GM19468 (cell line): ENCODE results near the gene UBE2B.

Experiments used
- ATAC-seq: cut with Tn5 transposase; IDR thresholded peaks from one replicate; pipeline ENCODE4 v1.9.1; 2021; ENCODE audit warnings: mild to moderate bottlenecking, moderate library complexity, moderate number of reproducible peaks; ENCODE audit not compliant: unreplicated experiment; ENCODE audit errors: extremely low read depth

The UBE2B gene

GRCh38 chr5:134436523-134437339 lies 65.4 kb downstream of the UBE2B start:
- peak; percentile 61 for ATAC-seq

GRCh38 chr5:134437340-134437846 lies 66.0 kb downstream of the UBE2B start:
- no peak for ATAC-seq

GRCh38 chr5:134437847-134438581 lies 66.6 kb downstream of the UBE2B start:
- no peak for ATAC-seq

GRCh38 chr5:134438721-134439123 lies 67.4 kb downstream of the UBE2B start:
- ATAC-seq: no peak

GRCh38 chr5:134439210-134439654 lies 67.9 kb downstream of the UBE2B start:
- no peak for ATAC-seq

GRCh38 chr5:134440201-134440755 lies 68.9 kb downstream of the UBE2B start:
- no peak for ATAC-seq
